ENCODE measurements around the gene KDM8.
A peak's percentile ranks its signal among the peaks of the same experiment; 100 is the strongest.

KDM8 gene

GRCh38 chr16:27230562-27231001 lies 27.3 kb downstream of the KDM8 start:
- in situ Hi-C loops (cut with HindIII; ENCODE audit: low pct_unique_long_range_greater_than_20kb, low sequenced_read_pairs) = no loop called here
- no peak for DNase-seq (ENCODE audit: low read depth in 1 of 2, low spot score in 1 of 2)
- TF ChIP-seq JUND (IDR thresholded peaks at IDR 0.05; ENCODE audit: low read depth) = no peak

- in situ Hi-C loops (cut with HindIII; ENCODE audit: low pct_unique_long_range_greater_than_20kb, low sequenced_read_pairs) = no loop called here
- no peak for TF ChIP-seq JUND (IDR thresholded peaks at IDR 0.05; ENCODE audit: low read depth)
- no peak for DNase-seq (ENCODE audit: low read depth in 1 of 2, low spot score in 1 of 2)
Measured at GRCh38 chr16:27231692-27232060, 28.4 kb downstream of the KDM8 start.

- in situ Hi-C loops (cut with HindIII; ENCODE audit: low pct_unique_long_range_greater_than_20kb, low sequenced_read_pairs) = no loop called here
- TF ChIP-seq JUND (IDR thresholded peaks at IDR 0.05; ENCODE audit: low read depth) = no peak
- no peak for DNase-seq (ENCODE audit: low read depth in 1 of 2, low spot score in 1 of 2)
Measured at GRCh38 chr16:27232061-27232900, 29.0 kb downstream of the KDM8 start.

GRCh38 chr16:27232901-27233625 lies 29.7 kb downstream of the KDM8 start:
- TF ChIP-seq JUND (IDR thresholded peaks at IDR 0.05; ENCODE audit: low read depth) = no peak
- DNase-seq (ENCODE audit: low read depth in 1 of 2, low spot score in 1 of 2) = peak; percentile 38 to 64
- in situ Hi-C loops (cut with HindIII; ENCODE audit: low pct_unique_long_range_greater_than_20kb, low sequenced_read_pairs) = no loop called here

GRCh38 chr16:27233731-27234130 lies 30.4 kb downstream of the KDM8 start:
- in situ Hi-C loops (cut with HindIII; ENCODE audit: low pct_unique_long_range_greater_than_20kb, low sequenced_read_pairs) = no loop called here
- no peak for DNase-seq (ENCODE audit: low read depth in 1 of 2, low spot score in 1 of 2)
- no peak for TF ChIP-seq JUND (IDR thresholded peaks at IDR 0.05; ENCODE audit: low read depth)

GRCh38 chr16:27234171-27234570 lies 30.8 kb downstream of the KDM8 start:
- no peak for DNase-seq (ENCODE audit: low read depth in 1 of 2, low spot score in 1 of 2)
- in situ Hi-C loops (cut with HindIII; ENCODE audit: low pct_unique_long_range_greater_than_20kb, low sequenced_read_pairs) = no loop called here
- TF ChIP-seq JUND (IDR thresholded peaks at IDR 0.05; ENCODE audit: low read depth) = no peak

- no peak for DNase-seq (ENCODE audit: low read depth in 1 of 2, low spot score in 1 of 2)
- no peak for TF ChIP-seq JUND (IDR thresholded peaks at IDR 0.05; ENCODE audit: low read depth)
- in situ Hi-C loops (cut with HindIII; ENCODE audit: low pct_unique_long_range_greater_than_20kb, low sequenced_read_pairs) = no loop called here
Measured at GRCh38 chr16:27234603-27235002, 31.3 kb downstream of the KDM8 start.

- no peak for TF ChIP-seq JUND (IDR thresholded peaks at IDR 0.05; ENCODE audit: low read depth)
Measured at GRCh38 chr16:27235055-27235937, 32.0 kb downstream of the KDM8 start.

GRCh38 chr16:27235938-27236245 lies 32.6 kb downstream of the KDM8 start:
- no peak for DNase-seq (ENCODE audit: low read depth in 1 of 2, low spot score in 1 of 2)
- no peak for TF ChIP-seq JUND (IDR thresholded peaks at IDR 0.05; ENCODE audit: low read depth)
- in situ Hi-C loops (cut with HindIII; ENCODE audit: low pct_unique_long_range_greater_than_20kb, low sequenced_read_pairs) = no loop called here

More at GRCh38 chr16:27235055-27235937, 32.0 kb downstream of the KDM8 start:
- DNase-seq (ENCODE audit: low read depth in 1 of 2, low spot score in 1 of 2) = peak in 1 of 2 experiments; percentile 71
- in situ Hi-C loops (cut with HindIII; ENCODE audit: low pct_unique_long_range_greater_than_20kb, low sequenced_read_pairs) = no loop called here

- TF ChIP-seq JUND (IDR thresholded peaks at IDR 0.05; ENCODE audit: low read depth) = no peak
- no peak for DNase-seq (ENCODE audit: low read depth in 1 of 2, low spot score in 1 of 2)
- in situ Hi-C loops (cut with HindIII; ENCODE audit: low pct_unique_long_range_greater_than_20kb, low sequenced_read_pairs) = no loop called here
Measured at GRCh38 chr16:27236635-27237218, 33.4 kb downstream of the KDM8 start.

GRCh38 chr16:27237219-27238015 lies 34.1 kb downstream of the KDM8 start:
- in situ Hi-C loops (cut with HindIII; ENCODE audit: low pct_unique_long_range_greater_than_20kb, low sequenced_read_pairs) = no loop called here
- no peak for TF ChIP-seq JUND (IDR thresholded peaks at IDR 0.05; ENCODE audit: low read depth)
- no peak for DNase-seq (ENCODE audit: low read depth in 1 of 2, low spot score in 1 of 2)
